ENCODE measurements around the gene ESPNL.

GRCh38 chr2:238102865-238103264, 2.7 kb downstream of the ESPNL start:
- TF ChIP-seq CTCF (IDR thresholded peaks at IDR 0.05 in 8 of 11, conservative IDR thresholded peaks at IDR 0.05 in 3 of 11) (no peak), POLR2AphosphoS5 (IDR thresholded peaks at IDR 0.05) (no peak)

Measured in spleen (tissue), 7 donors.